Transverse colon (tissue), 3 donors: ENCODE results near the gene KATNB1.

Experiments
- POLR2A ChIP-seq: fragments of 450-650 bp; IDR thresholded peaks from one replicate; pipeline ENCODE4 v1.6.1; 2016; ENCODE audit warnings: antibody characterized with exemption, mild to moderate bottlenecking, moderate library complexity
- TF ChIP-seq, protein P1 (sequence below), 5 experiments: fragments of 200-600 bp in 3 of 5; fragments of 450-650 bp in 2 of 5; sonication (generic) in 3 of 5; IDR thresholded peaks; 1 replicate in 2 of 5; 2 replicates in 3 of 5; pipeline ENCODE4 v1.5.1; 2016 to 2017; ENCODE audit warnings: antibody characterized with exemption in 5 of 5, inconsistent platforms in 3 of 5, mild to moderate bottlenecking in 2 of 5, moderate library complexity in 1 of 5

DNA sequence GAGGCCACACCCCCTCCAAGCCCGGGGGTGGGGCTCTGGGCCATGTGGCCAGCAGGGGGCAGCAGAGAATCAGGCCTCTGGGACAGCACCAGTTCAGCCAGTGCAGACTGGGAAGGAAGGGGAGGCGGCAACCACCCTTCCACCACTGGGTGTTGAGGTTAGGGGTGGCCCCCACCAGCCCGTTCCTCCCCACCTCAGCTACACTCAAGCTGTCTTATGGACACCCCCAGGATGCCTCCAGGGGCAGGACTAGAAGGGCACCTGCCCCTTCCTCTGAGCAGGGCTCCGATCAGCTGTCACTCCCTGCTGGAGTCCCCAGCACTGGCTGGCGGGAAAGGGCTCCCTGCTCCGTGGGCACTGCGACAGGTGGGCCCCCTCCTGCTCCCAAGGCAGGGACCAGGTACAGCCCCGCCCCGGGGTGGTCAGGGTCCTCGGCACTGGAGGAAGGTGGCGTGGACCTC lies 21.8 kb downstream of the KATNB1 start:
- TF ChIP-seq, protein P1, sequence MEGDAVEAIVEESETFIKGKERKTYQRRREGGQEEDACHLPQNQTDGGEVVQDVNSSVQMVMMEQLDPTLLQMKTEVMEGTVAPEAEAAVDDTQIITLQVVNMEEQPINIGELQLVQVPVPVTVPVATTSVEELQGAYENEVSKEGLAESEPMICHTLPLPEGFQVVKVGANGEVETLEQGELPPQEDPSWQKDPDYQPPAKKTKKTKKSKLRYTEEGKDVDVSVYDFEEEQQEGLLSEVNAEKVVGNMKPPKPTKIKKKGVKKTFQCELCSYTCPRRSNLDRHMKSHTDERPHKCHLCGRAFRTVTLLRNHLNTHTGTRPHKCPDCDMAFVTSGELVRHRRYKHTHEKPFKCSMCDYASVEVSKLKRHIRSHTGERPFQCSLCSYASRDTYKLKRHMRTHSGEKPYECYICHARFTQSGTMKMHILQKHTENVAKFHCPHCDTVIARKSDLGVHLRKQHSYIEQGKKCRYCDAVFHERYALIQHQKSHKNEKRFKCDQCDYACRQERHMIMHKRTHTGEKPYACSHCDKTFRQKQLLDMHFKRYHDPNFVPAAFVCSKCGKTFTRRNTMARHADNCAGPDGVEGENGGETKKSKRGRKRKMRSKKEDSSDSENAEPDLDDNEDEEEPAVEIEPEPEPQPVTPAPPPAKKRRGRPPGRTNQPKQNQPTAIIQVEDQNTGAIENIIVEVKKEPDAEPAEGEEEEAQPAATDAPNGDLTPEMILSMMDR (IDR thresholded peaks at IDR 0.05) = peak; percentile 89 to 99 (median 97)
- no peak for TF ChIP-seq POLR2A
